SU-DHL-6 (cell line): ENCODE results near the gene RNF130.

Source experiments
- H2AFZ ChIP-seq: fragments of 200-600 bp; sonication (generic); 2 replicates; pipeline ENCODE4 v1.6.1; 2014; ENCODE audit warnings: low read depth, mild to moderate bottlenecking, moderate library complexity, mixed read lengths, antibody characterized with exemption, low read length; ENCODE audit not compliant: severe bottlenecking
- H3F3A ChIP-seq: fragments of 200-600 bp; shearing (Covaris generic); 2 replicates; pipeline ENCODE4 v1.6.0; 2016; ENCODE audit warnings: antibody characterized with exemption, mild to moderate bottlenecking; ENCODE audit not compliant: insufficient read depth
- H3K27ac ChIP-seq: fragments of 200-600 bp; sonication (generic); 2 replicates; pipeline ENCODE4 v1.5.1; 2016; ENCODE audit warnings: low read depth, mild to moderate bottlenecking, low read length, moderate library complexity, mixed read lengths
- H3K27me3 ChIP-seq: fragments of 200-600 bp; sonication (generic), shearing (Covaris generic); 2 replicates; pipeline ENCODE4 v1.6.0; 2014; ENCODE audit warnings: mild to moderate bottlenecking, low read length
- H3K36me3 ChIP-seq: fragments of 200-600 bp; sonication (generic); 2 replicates; pipeline ENCODE4 v1.6.1; 2014; ENCODE audit warnings: mild to moderate bottlenecking, low read length, mixed read lengths
- H3K4me2 ChIP-seq: fragments of 300-600, 200-600 bp; shearing (Covaris generic), sonication (generic); 2 replicates; pipeline ENCODE4 v1.6.0; 2014; ENCODE audit warnings: low read length, low read depth, mild to moderate bottlenecking; ENCODE audit not compliant: poor library complexity, severe bottlenecking
- H3K4me3 ChIP-seq: fragments of 200-600 bp; sonication (generic); 2 replicates; pipeline ENCODE4 v1.5.1; 2014; ENCODE audit warnings: antibody characterized with exemption, low read length, mild to moderate bottlenecking, mixed read lengths; ENCODE audit not compliant: insufficient read depth, poor library complexity, severe bottlenecking
- H3K79me2 ChIP-seq: fragments of 200-600 bp; sonication (generic); 2 replicates; pipeline ENCODE4 v1.6.1; 2014; ENCODE audit warnings: mild to moderate bottlenecking, low read length, moderate library complexity; ENCODE audit not compliant: insufficient read depth
- H3K9ac ChIP-seq: fragments of 200-600 bp; sonication (generic); 2 replicates; pipeline ENCODE4 v1.7.0; 2014; ENCODE audit warnings: mild to moderate bottlenecking, low read length
- H3K9me2 ChIP-seq: fragments of 200-600 bp; sonication (generic); replicated peaks from 2 replicates; pipeline ENCODE4 v1.6.1; 2014; ENCODE audit warnings: low read length; ENCODE audit not compliant: insufficient read depth
- H3K9me3 ChIP-seq: fragments of 200-600 bp; sonication (generic); 2 replicates; pipeline ENCODE4 v1.6.1; 2014; ENCODE audit warnings: low read length, mixed read lengths; ENCODE audit not compliant: insufficient read depth
- H4K20me1 ChIP-seq: fragments of 200-600 bp; sonication (generic); 2 replicates; pipeline ENCODE4 v1.6.1; 2014; ENCODE audit warnings: low read depth, mild to moderate bottlenecking, antibody characterized with exemption, low read length, moderate library complexity, mixed read lengths
- CTCF ChIP-seq: fragments of 200-600 bp; sonication (generic); IDR thresholded peaks from one replicate; pipeline ENCODE4 v1.5.1; 2017; ENCODE audit warnings: antibody characterized with exemption, mild to moderate bottlenecking, low read length, moderate library complexity; ENCODE audit not compliant: insufficient read depth, poor library complexity, severe bottlenecking
- EZH2phosphoT487 ChIP-seq: fragments of 200-600 bp; sonication (generic), shearing (Covaris generic); conservative IDR thresholded peaks from 2 replicates; pipeline ENCODE4 v1.6.1; 2018; ENCODE audit warnings: mild to moderate bottlenecking, antibody characterized with exemption, low read length, moderate library complexity, mixed read lengths

Gene RNF130

GRCh38 chr5:180008433-180008832 lies 63.1 kb downstream of the RNF130 start:
- no peak overlapping the region for H3K4me3 ChIP-seq
- TF ChIP-seq EZH2phosphoT487 (no peak), CTCF (no peak)

GRCh38 chr5:180007582-180007981 lies 64.0 kb downstream of the RNF130 start:
- Histone ChIP-seq H3K9me2 (no peaks in the 10 kb centered on the region), H3F3A (no peaks in the 10 kb centered on the region), H3K27me3 (no peaks in the 10 kb centered on the region), H3K79me2 (no peaks in the 10 kb centered on the region), H3K4me3 (no peak overlapping the region), H4K20me1 (no peaks in the 10 kb centered on the region), H3K36me3 (no peaks in the 10 kb centered on the region), H3K9me3 (no peaks in the 10 kb centered on the region), H3K9ac (no peak overlapping the region), H3K4me2 (no peak overlapping the region), H2AFZ (no peak overlapping the region), H3K27ac (no peak overlapping the region)
- TF ChIP-seq CTCF: no peak
- no peak for TF ChIP-seq EZH2phosphoT487

More at GRCh38 chr5:180008433-180008832, 63.1 kb downstream of the RNF130 start:
- Histone ChIP-seq H3K9ac (no peak overlapping the region), H3K36me3 (no peaks in the 10 kb centered on the region), H3K9me2 (no peaks in the 10 kb centered on the region), H4K20me1 (no peaks in the 10 kb centered on the region), H2AFZ (no peak overlapping the region), H3K27me3 (no peaks in the 10 kb centered on the region), H3K79me2 (no peaks in the 10 kb centered on the region), H3K27ac (no peak overlapping the region), H3K4me2 (no peak overlapping the region), H3K9me3 (no peaks in the 10 kb centered on the region), H3F3A (no peaks in the 10 kb centered on the region)

- H3K9ac ChIP-seq: no peak overlapping the region
- H4K20me1 ChIP-seq: no peaks in the 10 kb centered on the region
- no peaks in the 10 kb centered on the region for H3K79me2 ChIP-seq
- H2AFZ ChIP-seq: no peak overlapping the region
- no peaks in the 10 kb centered on the region for H3K9me2 ChIP-seq
- no peak overlapping the region for H3K27ac ChIP-seq
- no peak overlapping the region for H3K4me2 ChIP-seq
- no peaks in the 10 kb centered on the region for H3K27me3 ChIP-seq
- no peaks in the 10 kb centered on the region for H3F3A ChIP-seq
- H3K4me3 ChIP-seq: no peak overlapping the region
- no peak for TF ChIP-seq CTCF
- TF ChIP-seq EZH2phosphoT487: no peak
- no peaks in the 10 kb centered on the region for H3K36me3 ChIP-seq
- H3K9me3 ChIP-seq: no peaks in the 10 kb centered on the region
Observed at GRCh38 chr5:180006141-180006540, 65.4 kb downstream of the RNF130 start.

GRCh38 chr5:180003127-180003526 lies 68.4 kb downstream of the RNF130 start:
- no peaks in the 10 kb centered on the region for H3K27me3 ChIP-seq
- no peaks in the 10 kb centered on the region for H3K9me2 ChIP-seq
- no peaks in the 10 kb centered on the region for H3K36me3 ChIP-seq
- no peak for TF ChIP-seq CTCF
- TF ChIP-seq EZH2phosphoT487: no peak
- no peaks in the 10 kb centered on the region for H3K79me2 ChIP-seq
- no peak overlapping the region for H3K27ac ChIP-seq
- H2AFZ ChIP-seq: no peak overlapping the region
- no peaks in the 10 kb centered on the region for H3K9me3 ChIP-seq
- H4K20me1 ChIP-seq: no peaks in the 10 kb centered on the region
- H3K4me2 ChIP-seq: no peak overlapping the region
- H3F3A ChIP-seq: no peaks in the 10 kb centered on the region
- H3K4me3 ChIP-seq: no peak overlapping the region
- no peak overlapping the region for H3K9ac ChIP-seq
